WTC11 (cell line): ENCODE data around the gene C10orf71.

Experiments
- CTCF ChIP-seq: fragments of 200-600 bp; IDR thresholded peaks from 2 replicates; pipeline ENCODE4 v1.8.0; 2022; ENCODE audit warnings: antibody characterized with exemption
- NFATC4 ChIP-seq: fragments of 250-450 bp; sonication (Bioruptor Pico); IDR thresholded peaks from 2 replicates; pipeline ENCODE4 v1.9.0; 2021; ENCODE audit warnings: mild to moderate bottlenecking

- TF ChIP-seq NFATC4 (CRISPR knock-in tag) (no peak), CTCF (no peak)
Measured at GRCh38 chr10:49257626-49258349, 41.2 kb upstream of the C10orf71 start.
